HL-60/S4 (cell line): ENCODE results near the gene RTN4RL2.

ENCODE experiments used
- in situ Hi-C: fragments of 300-500 bp; cut with MboI; formaldehyde crosslinking; loops from 2 replicates; pipeline ENCODE4 v1.14.3; 2022; ENCODE audit warnings: low sequenced_read_pairs

The RTN4RL2 gene

GRCh38 chr11:57496109-57496820 is 35.9 kb downstream of the RTN4RL2 start:
- in situ Hi-C loops: no loop called here

DNA sequence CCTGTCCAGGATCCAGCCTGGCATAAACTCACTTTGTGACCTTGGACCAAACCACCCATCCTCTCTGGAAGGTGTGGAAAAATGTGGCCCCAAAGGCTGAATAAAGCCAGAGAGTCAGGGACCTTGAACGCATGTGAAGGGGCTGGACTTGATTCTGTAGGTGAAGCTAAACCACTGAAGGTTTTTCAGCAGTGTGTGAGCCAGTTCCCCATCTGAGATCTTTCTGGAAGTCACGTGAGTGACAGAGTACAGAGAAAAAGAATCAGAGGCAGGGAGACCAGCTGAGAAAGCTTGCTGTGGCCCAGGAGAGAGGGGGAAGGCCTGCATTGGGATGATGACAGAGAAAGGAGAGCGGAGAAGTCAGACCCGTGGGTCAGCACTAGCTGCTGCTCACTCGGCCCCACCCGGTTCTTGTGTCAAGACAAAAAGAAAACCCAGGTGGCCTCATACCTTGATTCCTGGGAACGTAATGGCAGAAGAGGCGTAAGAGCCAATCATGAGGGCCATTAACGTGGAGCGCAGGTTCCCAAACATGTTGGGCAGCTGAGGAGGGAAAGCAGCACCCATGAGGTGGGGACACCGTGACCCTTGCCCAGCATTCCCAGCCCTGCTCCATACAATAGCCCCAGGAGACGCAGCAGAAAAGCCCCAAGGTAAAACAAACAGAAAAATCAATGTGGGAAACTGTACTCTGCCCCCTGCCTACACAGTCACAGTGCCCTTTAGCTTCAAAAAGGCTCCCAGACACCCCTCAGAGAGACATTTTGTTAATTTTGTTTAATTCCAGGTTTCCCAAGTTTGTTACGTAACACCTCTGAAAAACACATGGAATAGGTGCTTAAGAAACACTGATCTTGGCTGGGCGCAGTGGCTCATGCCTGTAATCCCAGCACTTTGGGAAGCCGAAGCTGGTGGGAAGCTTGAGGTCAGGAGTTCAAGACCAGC is 37.2 kb downstream of the RTN4RL2 start:
- in situ Hi-C loops: no loop called here

GRCh38 chr11:57498540-57498939 is 38.2 kb downstream of the RTN4RL2 start:
- in situ Hi-C loops: no loop called here

- in situ Hi-C loops: no loop called here
These were observed 39.2 kb downstream of the RTN4RL2 start for GRCh38 chr11:57499413-57499982.

DNA sequence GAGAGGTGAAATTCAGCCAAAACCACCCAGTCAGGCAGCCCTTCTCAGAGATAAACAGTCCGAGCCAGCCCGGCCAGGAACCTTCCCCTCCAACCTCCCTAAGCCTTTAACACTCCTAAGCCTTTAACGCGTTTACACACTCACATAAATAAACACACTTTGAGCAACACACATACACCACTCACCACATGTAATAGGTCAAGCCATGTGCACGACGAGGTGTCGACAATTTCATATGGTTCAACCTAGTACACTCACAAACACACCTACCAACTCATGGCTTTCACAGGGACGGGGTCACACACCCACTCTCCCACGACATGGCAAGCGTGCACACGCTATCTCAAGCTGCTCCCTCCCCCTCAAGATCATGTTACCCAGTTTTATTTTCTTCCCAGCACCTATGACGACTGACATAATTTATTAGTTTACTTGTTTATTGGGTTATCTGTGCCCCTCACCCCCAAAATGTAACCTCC is 39.7 kb downstream of the RTN4RL2 start:
- in situ Hi-C loops: no loop called here

GRCh38 chr11:57500515-57500914 is 40.2 kb downstream of the RTN4RL2 start:
- in situ Hi-C loops: no loop called here

DNA sequence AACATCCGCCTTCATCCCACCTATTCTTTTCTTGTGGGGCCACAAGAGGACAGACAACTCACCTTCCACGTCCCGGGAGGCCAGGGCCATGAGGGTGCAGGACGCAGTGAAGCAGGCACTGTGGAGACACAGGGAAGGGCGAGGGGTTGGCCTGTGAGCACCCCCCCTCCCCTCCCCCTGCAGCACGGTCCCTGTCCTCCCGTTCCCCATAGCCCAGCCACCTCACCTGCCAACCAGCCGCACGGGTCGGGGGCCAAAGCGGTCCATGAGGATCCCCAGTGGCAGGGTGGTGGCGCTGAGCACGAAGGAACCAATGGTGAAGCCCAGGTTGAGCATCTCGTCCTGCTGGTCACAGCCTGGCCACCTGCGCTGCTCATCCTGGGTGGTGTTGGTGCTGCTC is 40.6 kb downstream of the RTN4RL2 start:
- in situ Hi-C loops: no loop called here

DNA sequence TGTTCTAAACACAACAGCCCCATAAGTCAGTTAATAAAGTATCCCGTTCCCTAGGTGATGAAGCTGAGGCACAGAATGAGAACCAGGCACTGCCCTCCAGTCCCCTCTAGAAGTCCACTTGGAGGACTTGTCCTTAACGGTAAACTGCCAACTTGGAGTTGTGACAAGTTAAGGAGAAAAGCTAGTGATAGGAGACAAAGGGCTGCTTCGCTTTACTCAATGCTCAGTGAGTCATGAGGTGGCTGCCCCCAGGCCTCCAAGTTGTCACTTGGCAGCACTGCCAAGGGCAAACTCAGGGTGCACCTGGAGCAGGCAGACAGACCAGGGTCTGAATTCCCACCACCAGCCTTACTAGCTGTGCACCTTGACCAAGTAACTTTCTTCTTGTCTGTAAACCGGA is 41.6 kb downstream of the RTN4RL2 start:
- in situ Hi-C loops: no loop called here

DNA sequence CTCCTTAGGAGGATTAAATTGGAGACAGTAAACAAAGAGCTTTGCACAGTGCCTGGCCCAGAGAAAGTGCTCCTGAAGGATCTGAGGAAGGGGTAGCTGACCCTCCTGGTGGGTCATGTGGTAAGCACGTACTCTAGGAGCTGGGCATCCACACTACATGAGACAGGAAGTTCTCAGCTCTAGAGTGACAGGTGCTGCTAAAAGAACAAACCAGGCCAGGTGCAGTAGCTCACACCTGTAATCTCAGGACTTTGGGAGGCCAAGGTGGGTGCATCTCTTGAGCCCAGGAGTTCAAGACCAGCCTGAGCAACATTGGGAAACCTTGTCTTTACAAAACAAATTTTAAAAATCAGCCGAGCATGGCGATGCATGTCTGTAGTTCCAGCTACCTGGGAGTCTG is 42.0 kb downstream of the RTN4RL2 start:
- in situ Hi-C loops: no loop called here

DNA sequence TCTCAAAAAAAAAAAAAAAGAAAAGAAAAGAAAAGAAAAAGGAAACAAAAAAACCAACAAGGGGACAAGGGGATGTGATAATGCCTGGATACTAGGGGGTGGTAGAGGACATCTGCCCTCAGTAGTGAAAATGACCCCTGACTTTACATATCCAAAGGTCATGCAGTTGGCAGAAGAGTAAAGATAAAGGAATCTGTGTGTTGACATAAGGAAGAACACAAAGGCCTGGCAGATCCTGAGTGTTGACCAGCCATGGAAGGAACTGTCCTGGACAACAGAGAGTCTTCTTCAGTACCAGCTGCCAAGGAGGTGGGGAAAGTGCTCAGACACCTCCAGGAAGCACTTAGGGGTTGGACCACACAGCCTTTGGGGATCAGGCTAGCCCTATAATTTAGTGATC is 42.5 kb downstream of the RTN4RL2 start:
- in situ Hi-C loops: no loop called here

DNA sequence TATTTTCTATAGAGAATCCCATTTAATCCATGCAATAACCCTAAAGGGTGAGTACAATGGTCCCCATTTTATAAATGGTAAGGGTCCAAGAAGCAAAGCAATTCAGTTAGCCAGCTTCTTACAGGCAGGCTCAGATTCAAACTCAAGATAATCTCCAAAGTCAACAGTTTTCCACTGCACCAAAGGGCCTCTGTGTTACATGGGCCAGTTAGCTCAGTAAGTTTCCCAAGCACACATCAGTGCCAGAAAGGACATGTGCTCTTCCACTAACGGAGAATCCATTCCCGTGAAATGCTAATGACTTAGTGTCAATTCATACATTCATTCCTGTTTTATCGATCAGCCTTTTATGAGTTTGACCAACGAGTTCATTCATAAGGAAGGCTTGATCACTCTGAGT is 44.2 kb downstream of the RTN4RL2 start:
- in situ Hi-C loops: no loop called here

GRCh38 chr11:57506522-57506921 is 46.2 kb downstream of the RTN4RL2 start:
- in situ Hi-C loops: no loop called here

DNA sequence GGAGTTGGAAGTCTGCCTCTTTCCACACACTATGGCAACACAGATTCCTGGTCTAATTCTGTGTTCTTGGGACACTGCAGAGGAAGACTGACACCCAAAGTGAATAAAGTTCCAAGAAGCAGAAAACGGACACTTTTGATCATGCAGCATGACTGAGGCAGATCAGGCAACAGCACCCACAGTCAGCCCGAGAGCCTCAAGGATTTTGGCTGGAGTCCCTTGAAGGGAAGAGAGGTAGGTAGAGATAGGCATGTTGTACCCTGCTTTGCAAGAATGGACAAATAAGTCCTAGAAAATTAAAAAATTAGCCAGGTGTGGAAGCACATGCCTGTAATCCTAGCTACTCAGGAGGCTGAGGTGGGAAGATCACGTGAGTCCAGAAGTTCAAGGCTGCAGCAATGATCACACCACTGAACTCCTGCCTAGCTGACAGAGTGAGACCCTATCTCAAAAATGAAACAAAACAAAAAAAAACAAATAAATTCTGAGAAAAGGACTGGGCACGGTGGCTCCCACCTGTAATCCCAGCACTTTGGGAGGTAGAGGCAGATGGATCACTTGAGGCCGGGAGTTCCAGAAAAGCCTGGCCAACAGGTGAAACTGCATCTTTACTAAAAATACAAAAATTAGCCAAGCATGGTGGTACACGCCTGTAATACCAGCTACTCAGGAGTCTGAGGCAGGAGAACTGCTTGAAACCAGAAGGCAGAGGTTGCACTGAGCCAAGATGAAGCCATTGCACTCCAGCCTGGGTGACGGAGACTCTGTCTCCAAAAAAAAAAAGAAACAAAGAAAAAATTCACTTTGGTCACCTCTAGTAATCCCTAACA is 48.2 kb downstream of the RTN4RL2 start:
- in situ Hi-C loops: no loop called here

GRCh38 chr11:57511741-57512430 is 51.6 kb downstream of the RTN4RL2 start:
- in situ Hi-C loops: no loop called here

- in situ Hi-C loops: no loop called here
These were observed 52.5 kb downstream of the RTN4RL2 start for GRCh38 chr11:57512646-57513451.

GRCh38 chr11:57513452-57513795 is 53.1 kb downstream of the RTN4RL2 start:
- in situ Hi-C loops: no loop called here

DNA sequence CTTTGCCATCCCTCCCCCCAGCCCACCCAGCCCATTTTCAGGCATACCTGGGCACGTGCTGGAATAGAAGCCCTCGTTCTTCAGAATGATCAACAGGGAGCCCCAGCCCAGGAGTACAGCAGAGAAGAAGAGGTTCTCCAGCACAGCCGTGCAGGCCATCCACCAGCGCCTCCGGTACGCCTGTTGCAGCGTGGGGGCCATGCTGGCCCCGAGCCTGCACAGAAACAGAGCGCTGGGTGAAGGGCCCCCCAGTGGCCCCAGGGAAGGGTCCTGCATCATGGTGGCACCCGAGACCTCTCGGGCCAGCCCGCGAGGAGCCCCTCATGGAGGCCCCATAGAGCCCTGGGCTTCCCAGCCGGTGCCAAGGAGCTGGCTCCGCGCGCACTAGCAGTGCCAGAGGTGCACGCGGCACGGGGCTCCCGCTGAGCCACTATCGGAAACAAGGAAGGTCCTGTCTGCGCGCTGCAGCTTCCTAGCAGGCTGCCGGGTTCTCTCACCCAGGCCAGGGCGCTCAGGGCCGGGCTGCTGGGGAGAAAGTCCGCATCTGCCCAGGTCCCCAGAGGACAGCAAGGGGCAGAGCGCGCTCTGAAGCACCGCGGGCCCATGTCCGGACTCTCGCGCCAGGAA is 53.7 kb downstream of the RTN4RL2 start:
- in situ Hi-C loops: no loop called here

DNA sequence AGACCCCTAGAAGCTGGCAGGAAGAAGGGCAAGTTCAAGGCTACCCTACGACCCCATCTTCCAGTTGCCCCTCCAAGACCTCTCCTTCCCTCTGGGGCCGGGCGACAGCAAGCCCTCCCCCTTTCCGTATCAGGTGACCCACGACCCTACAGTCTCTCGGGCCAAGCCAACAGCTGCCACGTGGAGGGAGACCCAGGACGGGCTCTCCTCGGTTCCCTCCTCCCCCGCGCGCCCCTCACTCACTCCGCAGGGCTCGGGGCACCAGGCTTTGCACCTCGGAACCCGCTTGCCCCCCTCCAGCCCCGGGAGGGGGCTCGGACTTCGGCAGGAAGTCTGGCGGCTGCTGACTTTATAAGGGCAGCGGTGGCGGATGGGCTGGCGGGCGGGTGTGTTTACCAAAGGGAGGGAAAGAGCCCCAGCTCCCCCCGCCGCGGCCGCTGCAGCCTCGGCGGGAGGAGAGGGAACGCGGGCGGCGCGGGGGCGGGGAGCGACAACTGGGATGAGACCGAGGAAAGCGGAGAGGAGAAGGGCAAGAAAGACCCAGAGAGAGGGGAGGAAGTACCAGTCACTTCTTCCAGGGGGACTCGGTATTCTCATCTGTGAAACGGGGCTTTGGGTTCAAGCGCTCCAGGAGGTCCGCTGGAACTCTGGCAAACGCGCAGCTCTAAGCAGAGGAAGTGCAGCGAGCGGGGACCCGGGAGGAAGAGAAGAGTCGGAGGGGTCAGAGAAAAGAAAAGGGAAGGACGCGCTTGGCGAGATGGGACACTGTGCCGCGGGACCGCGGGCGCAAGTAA is 54.4 kb downstream of the RTN4RL2 start:
- in situ Hi-C loops: no loop called here
